ENCODE measurements around the gene CCDC90B. TPM values are rescaled to one million over a fixed set of nuclear protein-coding genes. Genes with fewer than 3 reads are reported as not detected.

CCDC90B gene
- total and polyA plus RNA-seq, 2 of the 8 experiments (the other 6 are each of a cell fraction or from before 2014, with no cell fraction given) = 21.8 to 54.5 TPM

- TF ChIP-seq SIX5 (IDR thresholded peaks at IDR 0.05; ENCODE audit: low read depth, low read length) = no peak
- TF ChIP-seq USF2 (IDR thresholded peaks at IDR 0.05; ENCODE audit: low read length) = no peak
- TF ChIP-seq CHD1 (IDR thresholded peaks at IDR 0.05; ENCODE audit: low read depth, low read length) = no peak
Measured at GRCh38 chr11:83252941-83253340, 33.2 kb downstream of the CCDC90B start (continued).

All from H1 (cell line).